Activated T-cell treated with anti-CD3 and anti-CD28 coated beads, Interleukin-2, amount 50 U/mL, for 48 hours (primary cell): ENCODE data around the gene DPH1.

Experiments used
- DNase-seq, 2 experiments: peaks; one replicate each; pipeline ENCODE4 v3.0.0-alpha.2; 2020

DPH1 gene

DNA sequence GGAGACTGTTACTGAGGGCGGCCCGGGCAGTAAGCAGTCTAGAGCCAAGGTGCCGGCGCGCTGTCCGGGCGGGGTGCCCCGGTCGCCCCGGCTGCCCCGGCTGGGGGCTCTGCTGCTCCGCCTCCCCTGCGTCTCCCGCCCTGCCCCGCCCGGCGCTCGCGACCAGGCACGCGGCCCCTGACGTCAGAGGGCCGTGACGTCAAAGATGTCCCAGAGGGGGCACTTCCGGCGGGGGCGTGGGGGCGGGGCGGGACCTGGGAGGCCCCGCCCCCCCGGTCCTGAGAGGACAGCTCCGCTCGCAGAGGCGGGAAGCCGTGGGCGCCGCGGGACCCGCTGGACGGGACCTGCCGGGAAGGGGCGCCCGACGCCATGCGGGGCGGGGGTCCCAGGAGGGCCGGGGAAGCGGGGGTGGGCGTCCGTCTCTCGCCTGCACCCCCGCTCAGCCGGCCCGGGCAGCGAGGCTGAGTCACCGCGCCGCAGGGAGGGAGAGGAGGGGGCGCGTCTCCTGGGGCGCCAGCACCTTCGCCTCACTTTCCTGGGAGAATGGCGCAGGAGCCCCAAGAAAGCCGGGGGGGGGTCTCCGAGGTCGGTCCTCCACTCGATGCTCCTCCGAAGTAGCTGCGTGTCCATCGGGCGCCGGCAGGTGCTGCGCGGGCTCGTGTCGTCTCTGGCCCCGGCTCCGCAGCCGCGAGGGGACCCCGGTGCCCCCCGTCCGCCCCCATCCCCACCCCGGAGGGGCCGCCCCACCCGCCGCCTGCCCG, 20.5 kb downstream of the DPH1 start:
- DNase-seq: peak; percentile 78 to 83

GRCh38 chr17:2051061-2051932, 21.3 kb downstream of the DPH1 start:
- DNase-seq: peak in 1 of 2 experiments; percentile 34

- peak in 1 of 2 experiments; percentile 37 for DNase-seq
Measured at GRCh38 chr17:2051933-2052559, 22.1 kb downstream of the DPH1 start.

DNA sequence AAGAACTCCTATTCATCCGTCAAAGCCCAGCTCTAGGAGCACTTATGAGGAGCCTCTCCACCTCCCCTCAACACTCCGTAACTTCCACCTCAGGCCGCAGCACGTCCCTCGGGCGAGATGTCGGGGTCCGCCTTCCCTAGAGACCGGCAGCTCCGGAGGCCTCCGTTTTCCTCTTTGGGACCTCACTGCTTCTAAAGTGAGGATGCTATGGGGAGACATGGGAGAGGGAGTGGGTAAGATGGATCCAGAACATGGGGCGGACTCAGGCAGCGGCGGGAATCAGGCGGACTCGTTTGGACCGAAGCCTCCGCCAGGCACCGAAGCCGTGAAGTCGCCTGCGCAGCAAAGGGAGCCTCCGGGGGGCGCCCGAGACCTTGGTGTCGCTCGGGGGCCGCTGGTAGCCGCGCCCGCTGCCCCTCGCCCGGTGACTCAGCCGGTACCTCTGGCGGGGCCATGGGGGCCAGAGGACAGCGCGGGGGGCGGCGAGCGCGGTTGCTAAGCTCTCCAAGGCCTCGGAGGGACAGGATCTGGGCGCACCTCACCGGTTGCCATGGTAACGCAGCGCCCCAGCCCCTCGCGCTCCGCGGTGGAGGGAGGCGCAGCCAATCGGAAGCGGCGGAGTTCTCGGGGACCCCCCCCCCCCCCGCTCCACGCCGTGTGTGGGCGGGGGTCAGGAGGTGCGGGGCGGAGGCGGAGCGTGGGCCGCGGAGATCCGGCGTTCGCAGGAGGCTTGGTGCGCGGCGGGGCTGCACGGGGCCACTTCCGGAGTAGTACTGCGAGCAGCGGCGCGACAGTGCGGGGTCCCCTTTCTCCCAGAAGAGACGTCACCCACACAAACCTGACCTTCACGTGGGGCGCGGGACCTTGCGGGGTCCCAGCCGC, 23.7 kb downstream of the DPH1 start:
- peak; percentile 85 to 89 for DNase-seq

DNA sequence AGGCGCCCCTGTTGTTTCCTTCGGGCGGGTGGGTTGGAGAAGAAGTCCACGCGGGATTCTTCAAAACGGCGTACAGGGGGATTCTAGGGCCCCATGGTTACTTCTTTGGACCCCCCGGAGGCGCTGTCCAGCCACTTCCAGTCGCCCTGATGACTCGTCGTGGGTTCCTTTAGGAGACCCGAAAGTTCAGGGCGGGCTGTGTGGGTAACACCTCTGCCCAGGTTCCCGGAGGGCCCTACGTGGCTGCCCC, 24.2 kb downstream of the DPH1 start:
- peak in 1 of 2 experiments; percentile 81 for DNase-seq

DNA sequence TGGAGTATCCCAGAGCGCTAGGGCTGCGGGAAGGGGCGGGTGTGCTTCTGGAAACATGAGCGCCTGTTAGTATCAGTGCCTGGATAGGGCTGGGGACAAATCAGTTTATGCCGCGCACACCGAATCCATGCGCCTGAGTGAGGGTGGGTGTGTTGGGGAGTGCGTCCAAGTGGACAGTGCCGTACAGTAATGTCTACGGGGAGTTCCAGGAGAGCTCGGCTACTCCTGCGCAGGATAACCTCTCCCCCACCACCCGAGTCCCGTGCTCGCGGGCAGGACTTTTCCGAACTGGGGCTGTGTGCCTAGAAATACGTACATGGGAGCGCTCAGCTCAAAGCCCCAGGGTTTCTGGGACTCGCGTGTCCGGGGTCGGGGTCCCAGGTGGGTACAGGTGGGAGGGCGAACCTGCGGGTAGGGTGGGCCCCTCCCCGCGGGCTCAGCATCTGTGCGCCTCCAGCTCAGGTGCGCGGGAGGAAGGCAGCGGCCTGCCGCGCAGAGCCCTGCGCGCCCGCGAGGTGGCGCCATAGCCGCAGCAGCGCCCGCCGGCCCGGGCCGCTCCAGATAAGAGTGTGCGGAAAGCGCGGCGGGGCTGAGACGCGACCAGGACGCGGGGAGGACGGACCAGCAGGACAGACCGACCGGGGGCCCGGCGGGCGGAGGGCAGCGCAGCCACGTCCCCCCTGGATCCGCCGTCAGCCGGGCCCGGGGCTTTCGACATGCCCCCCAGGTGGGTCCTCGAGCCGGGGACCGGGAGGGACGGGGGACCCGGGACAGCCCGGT, 24.7 kb downstream of the DPH1 start, which contains the start of gene HIC1:
HIC1 (plus strand) TSS at position 592 of the 780 bp plus-strand sequence. CDS start 1,588 bp downstream, outside the sequence.
- peak; percentile 87 to 92 for DNase-seq

DNA sequence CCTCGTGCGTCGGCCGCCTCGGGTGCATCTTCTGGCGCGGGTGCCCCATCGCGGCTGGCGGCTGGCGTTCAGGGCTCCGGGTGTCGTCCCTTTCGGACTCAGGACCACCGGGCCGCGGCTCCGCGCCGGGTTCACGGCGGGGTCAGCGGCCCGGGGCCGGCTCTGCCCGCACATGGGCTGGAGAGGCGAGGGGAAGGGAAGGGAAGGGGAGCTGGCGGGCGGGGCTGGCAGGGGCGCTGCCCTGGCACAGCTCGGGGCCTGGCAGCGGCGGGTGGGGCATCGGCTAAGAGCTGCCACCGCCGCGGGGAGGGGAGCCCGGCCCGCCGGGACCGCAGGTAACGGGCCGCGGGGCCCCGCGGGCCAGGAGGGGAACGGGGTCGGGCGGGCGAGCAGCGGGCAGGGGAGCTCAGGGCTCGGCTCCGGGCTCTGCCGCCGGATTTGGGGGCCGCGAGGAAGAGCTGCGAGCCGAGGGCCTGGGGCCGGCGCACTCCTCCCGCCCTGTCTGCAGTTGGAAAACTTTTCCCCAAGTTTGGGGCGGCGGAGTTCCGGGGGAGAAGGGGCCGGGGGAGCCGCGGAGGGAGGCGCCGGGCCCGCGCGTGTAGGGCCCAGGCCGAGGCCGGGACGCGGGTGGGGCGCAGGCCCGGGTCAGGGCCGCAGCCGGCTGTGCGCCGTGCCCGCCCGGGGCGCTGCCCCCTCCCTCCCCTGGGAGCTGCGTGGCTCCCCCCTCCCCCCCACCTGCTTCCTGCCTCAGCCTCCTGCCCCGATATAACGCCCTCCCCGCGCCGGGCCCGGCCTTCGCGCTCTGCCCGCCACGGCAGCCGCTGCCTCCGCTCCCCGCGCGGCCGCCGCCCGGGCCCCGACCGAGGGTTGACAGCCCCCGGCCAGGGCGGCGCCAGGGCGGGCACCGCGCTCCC, 25.6 kb downstream of the DPH1 start:
- DNase-seq: peak; percentile 53 to 63

- peak; percentile 72 to 78 for DNase-seq
Measured at GRCh38 chr17:2056206-2057174, 26.5 kb downstream of the DPH1 start.

GRCh38 chr17:2057175-2057759, 27.3 kb downstream of the DPH1 start:
- peak in 1 of 2 experiments; percentile 52 for DNase-seq

- peak in 1 of 2 experiments; percentile 54 for DNase-seq
Measured at GRCh38 chr17:2057760-2058585, 28.0 kb downstream of the DPH1 start.

GRCh38 chr17:2058586-2059546, 28.9 kb downstream of the DPH1 start:
- DNase-seq: peak; percentile 79 to 86

- DNase-seq: peak in 1 of 2 experiments; percentile 22
Measured at GRCh38 chr17:2059547-2060384, 29.8 kb downstream of the DPH1 start.

DNA sequence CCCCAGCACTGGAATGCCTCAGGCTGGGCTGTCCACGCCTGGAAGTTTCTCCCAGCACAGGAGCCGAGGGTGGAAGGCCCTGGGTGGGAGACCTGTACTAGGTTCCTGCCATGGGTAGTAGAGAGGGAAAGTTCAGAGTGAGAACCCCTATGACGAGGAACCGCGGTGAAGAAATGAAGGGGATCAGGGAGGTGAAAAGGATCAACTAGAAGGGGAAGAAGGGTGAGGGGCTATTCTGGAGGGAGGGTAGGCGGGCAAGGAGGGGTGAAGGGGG, 30.4 kb downstream of the DPH1 start:
- DNase-seq: peak in 1 of 2 experiments; percentile 18

DNA sequence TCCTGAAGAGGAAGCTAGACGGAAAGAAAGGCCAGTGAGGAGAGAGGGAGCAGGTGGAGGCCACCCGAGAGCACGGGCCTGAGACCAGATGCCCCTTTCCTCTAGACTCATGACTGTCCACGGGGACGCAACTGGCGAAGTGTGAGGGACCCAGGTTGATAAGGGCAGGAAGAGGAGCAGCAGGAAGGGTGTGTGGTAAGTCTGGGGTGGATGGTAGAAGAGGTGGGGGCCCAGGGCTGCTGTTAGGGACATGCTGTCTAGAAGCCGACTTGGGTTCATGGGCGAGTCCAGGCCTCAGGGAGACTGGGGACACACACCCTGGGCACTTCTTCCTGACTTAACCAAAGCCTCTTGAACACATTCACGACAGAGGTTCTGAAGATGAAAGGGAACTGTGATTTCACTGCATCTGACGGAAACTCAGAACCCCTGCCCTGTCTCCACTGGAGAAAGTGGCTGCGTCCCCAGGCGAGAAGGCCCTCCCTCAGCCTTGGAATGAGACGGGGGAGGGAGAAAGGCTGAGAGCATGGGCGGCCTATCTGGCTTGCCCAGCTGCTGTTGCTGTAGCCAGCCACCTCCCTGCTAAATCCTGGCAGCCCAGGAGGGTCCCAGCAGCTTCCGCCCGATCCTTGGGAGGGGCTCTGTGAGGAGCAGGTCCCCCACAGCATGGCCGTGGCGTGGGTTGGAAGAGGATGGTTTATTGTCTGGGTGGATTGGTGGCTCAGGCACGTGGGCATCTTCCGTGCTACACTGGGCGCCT, 30.9 kb downstream of the DPH1 start:
- peak in 1 of 2 experiments; percentile 24 for DNase-seq

GRCh38 chr17:2061441-2061958, 31.5 kb downstream of the DPH1 start:
- peak in 1 of 2 experiments; percentile 20 for DNase-seq
